DND-41 (cell line): ENCODE measurements around the gene CLASP1.

Source experiments
- ATAC-seq: fragments of 200-7000 bp; cut with Tn5 transposase; 3 replicates; pipeline ENCODE4 v1.9.1; 2021; ENCODE audit warnings: low read depth; ENCODE audit not compliant: insufficient read depth
- DNase-seq: peaks from one replicate; pipeline ENCODE4 v3.0.0-alpha.2; 2020
- H2AFZ ChIP-seq: 2 replicates; pipeline ENCODE4 v1.6.0; 2012; ENCODE audit warnings: low read depth, low read length
- H3K27ac ChIP-seq: 2 replicates; pipeline ENCODE4 v1.5.1; 2012; ENCODE audit warnings: low read length, inconsistent platforms
- H3K27me3 ChIP-seq: fragments of 200-600 bp; sonication (generic); 2 replicates; pipeline ENCODE4 v1.6.0; 2012; ENCODE audit warnings: low read length, mild to moderate bottlenecking, inconsistent platforms; ENCODE audit not compliant: insufficient read depth, poor library complexity
- H3K36me3 ChIP-seq: 2 replicates; pipeline ENCODE4 v1.5.1; 2012; ENCODE audit warnings: low read length, inconsistent platforms; ENCODE audit not compliant: insufficient read depth
- H3K4me1 ChIP-seq: 2 replicates; pipeline ENCODE4 v1.5.1; 2012; ENCODE audit warnings: mild to moderate bottlenecking, low read length; ENCODE audit not compliant: insufficient read depth
- H3K4me2 ChIP-seq: 2 replicates; pipeline ENCODE4 v1.6.0; 2012; ENCODE audit warnings: mild to moderate bottlenecking, moderate library complexity, low read length, inconsistent platforms; ENCODE audit not compliant: insufficient read depth
- H3K4me3 ChIP-seq, 2 experiments: fragments of 200-600 bp in 1 of 2; shearing (Covaris generic) in 1 of 2; 2 replicates each; pipeline ENCODE4 v1.5.1; 2012 to 2016; ENCODE audit warnings: inconsistent platforms in 2 of 2, low read length in 2 of 2, mild to moderate bottlenecking in 2 of 2, low read depth in 1 of 2, moderate library complexity in 1 of 2
- H3K79me2 ChIP-seq: 2 replicates; pipeline ENCODE4 v1.6.0; 2012; ENCODE audit warnings: low read length, inconsistent platforms; ENCODE audit not compliant: insufficient read depth
- H3K9ac ChIP-seq: 2 replicates; pipeline ENCODE4 v1.6.0; 2012; ENCODE audit warnings: low read depth, mild to moderate bottlenecking, inconsistent platforms, low read length, moderate library complexity
- H3K9me3 ChIP-seq: 2 replicates; pipeline ENCODE4 v1.5.1; 2012; ENCODE audit warnings: low read length, moderate library complexity, mild to moderate bottlenecking, inconsistent platforms; ENCODE audit not compliant: insufficient read depth, severe bottlenecking
- H4K20me1 ChIP-seq: 2 replicates; pipeline ENCODE4 v1.6.0; 2012; ENCODE audit warnings: low read length; ENCODE audit not compliant: insufficient read depth
- EZH2 ChIP-seq: IDR thresholded peaks from 3 replicates; pipeline ENCODE4 v1.6.1; 2012; ENCODE audit warnings: borderline replicate concordance, low read depth, mild to moderate bottlenecking, moderate library complexity, low read length, inconsistent platforms; ENCODE audit not compliant: severe bottlenecking
- TF ChIP-seq, protein P1 (sequence below): IDR thresholded peaks from 2 replicates; pipeline ENCODE4 v1.5.1; 2012; ENCODE audit warnings: borderline replicate concordance, low read length, moderate library complexity, mild to moderate bottlenecking; ENCODE audit not compliant: poor library complexity, severe bottlenecking; ENCODE audit errors: extremely low read depth

CLASP1 gene

GRCh38 chr2:121409388-121409787 is 239.9 kb downstream of the CLASP1 start:
- Histone ChIP-seq H3K27ac (no peak overlapping the region), H3K9ac (no peak overlapping the region), H3K27me3 (no peaks in the 10 kb centered on the region), H3K36me3 (peaks cover 70% of the 10 kb centered on the region), H3K4me2 (no peak overlapping the region), H2AFZ (no peak overlapping the region), H3K4me1 (no peaks in the 10 kb centered on the region), H3K4me3 (no peak overlapping the region), H3K79me2 (no peaks in the 10 kb centered on the region), H4K20me1 (no peaks in the 10 kb centered on the region), H3K9me3 (no peaks in the 10 kb centered on the region)
- ATAC-seq (no peak), DNase-seq (no peak)
- TF ChIP-seq EZH2 = no peak
- TF ChIP-seq, protein P1, sequence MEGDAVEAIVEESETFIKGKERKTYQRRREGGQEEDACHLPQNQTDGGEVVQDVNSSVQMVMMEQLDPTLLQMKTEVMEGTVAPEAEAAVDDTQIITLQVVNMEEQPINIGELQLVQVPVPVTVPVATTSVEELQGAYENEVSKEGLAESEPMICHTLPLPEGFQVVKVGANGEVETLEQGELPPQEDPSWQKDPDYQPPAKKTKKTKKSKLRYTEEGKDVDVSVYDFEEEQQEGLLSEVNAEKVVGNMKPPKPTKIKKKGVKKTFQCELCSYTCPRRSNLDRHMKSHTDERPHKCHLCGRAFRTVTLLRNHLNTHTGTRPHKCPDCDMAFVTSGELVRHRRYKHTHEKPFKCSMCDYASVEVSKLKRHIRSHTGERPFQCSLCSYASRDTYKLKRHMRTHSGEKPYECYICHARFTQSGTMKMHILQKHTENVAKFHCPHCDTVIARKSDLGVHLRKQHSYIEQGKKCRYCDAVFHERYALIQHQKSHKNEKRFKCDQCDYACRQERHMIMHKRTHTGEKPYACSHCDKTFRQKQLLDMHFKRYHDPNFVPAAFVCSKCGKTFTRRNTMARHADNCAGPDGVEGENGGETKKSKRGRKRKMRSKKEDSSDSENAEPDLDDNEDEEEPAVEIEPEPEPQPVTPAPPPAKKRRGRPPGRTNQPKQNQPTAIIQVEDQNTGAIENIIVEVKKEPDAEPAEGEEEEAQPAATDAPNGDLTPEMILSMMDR = no peak

- no peaks in the 10 kb centered on the region for H3K79me2 ChIP-seq
- H3K27ac ChIP-seq = no peak overlapping the region
- no peaks in the 10 kb centered on the region for H4K20me1 ChIP-seq
- H2AFZ ChIP-seq = no peak overlapping the region
- DNase-seq = no peak
- no peak for ATAC-seq
- H3K9ac ChIP-seq = no peak overlapping the region
- peaks cover 70% of the 10 kb centered on the region for H3K36me3 ChIP-seq
- no peaks in the 10 kb centered on the region for H3K27me3 ChIP-seq
- H3K4me2 ChIP-seq = no peak overlapping the region
- no peak overlapping the region for H3K4me3 ChIP-seq
- no peaks in the 10 kb centered on the region for H3K4me1 ChIP-seq
- H3K9me3 ChIP-seq = no peaks in the 10 kb centered on the region
- TF ChIP-seq, protein P1 = no peak
- TF ChIP-seq EZH2 = no peak
Measured at GRCh38 chr2:121408641-121409040, 240.6 kb downstream of the CLASP1 start.

GRCh38 chr2:121405233-121405632 is 244.0 kb downstream of the CLASP1 start:
- no peak overlapping the region for H3K9ac ChIP-seq
- H3K27ac ChIP-seq = no peak overlapping the region
- peaks cover 94% of the 10 kb centered on the region for H3K36me3 ChIP-seq
- H3K9me3 ChIP-seq = no peaks in the 10 kb centered on the region
- no peak for TF ChIP-seq EZH2
- TF ChIP-seq, protein P1 = no peak
- ATAC-seq = no peak
- no peaks in the 10 kb centered on the region for H4K20me1 ChIP-seq
- no peaks in the 10 kb centered on the region for H3K79me2 ChIP-seq
- no peak overlapping the region for H2AFZ ChIP-seq
- DNase-seq = no peak
- no peaks in the 10 kb centered on the region for H3K27me3 ChIP-seq
- H3K4me1 ChIP-seq = no peaks in the 10 kb centered on the region
- no peak overlapping the region for H3K4me2 ChIP-seq
- no peak overlapping the region for H3K4me3 ChIP-seq

DNA sequence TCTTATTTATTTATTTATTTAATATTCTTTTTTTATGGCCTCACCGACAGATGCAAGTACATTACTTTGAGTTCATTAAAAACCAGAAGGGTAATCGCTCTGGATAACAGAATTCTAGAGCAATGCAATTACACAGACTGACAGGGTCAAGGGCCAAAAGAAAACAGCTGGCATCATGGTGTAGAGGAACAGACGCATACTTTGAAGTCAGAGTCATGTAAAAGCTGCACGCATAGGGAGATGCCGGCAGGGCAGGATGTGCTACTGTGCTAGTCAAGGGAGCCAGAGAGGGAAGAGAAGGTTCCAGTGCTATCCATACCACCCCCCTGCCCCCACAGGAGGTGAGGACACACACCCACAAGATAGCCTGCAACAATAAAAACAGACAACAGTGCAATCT is 249.1 kb downstream of the CLASP1 start:
- Histone ChIP-seq H4K20me1 (no peaks in the 10 kb centered on the region), H3K4me3 (no peak overlapping the region), H3K9me3 (no peaks in the 10 kb centered on the region), H3K9ac (no peak overlapping the region), H3K79me2 (no peaks in the 10 kb centered on the region), H2AFZ (no peak overlapping the region), H3K27me3 (no peaks in the 10 kb centered on the region), H3K27ac (no peak overlapping the region), H3K4me2 (no peak overlapping the region), H3K4me1 (no peaks in the 10 kb centered on the region), H3K36me3 (peaks cover 91% of the 10 kb centered on the region)
- no peak for TF ChIP-seq EZH2
- TF ChIP-seq, protein P1 = no peak
- ATAC-seq (no peak), DNase-seq (no peak)
